KMS-11 (cell line): ENCODE results near the gene CEP83.

Source experiments
- H2AFZ ChIP-seq: fragments of 200-600 bp; sonication (generic); 2 replicates; pipeline ENCODE4 v1.6.1; 2016; ENCODE audit warnings: antibody characterized with exemption, mixed run types, low read depth
- H3K27ac ChIP-seq: fragments of 200-600 bp; sonication (generic); 2 replicates; pipeline ENCODE4 v1.6.1; 2016; ENCODE audit warnings: mild to moderate bottlenecking, mixed run types
- H3K27me3 ChIP-seq: fragments of 200-600 bp; sonication (generic); 2 replicates; pipeline ENCODE4 v1.6.1; 2017; ENCODE audit warnings: mild to moderate bottlenecking, low read depth, mixed run types, moderate library complexity; ENCODE audit not compliant: insufficient read depth
- H3K36me3 ChIP-seq: fragments of 200-600 bp; sonication (generic); 2 replicates; pipeline ENCODE4 v1.6.1; 2017; ENCODE audit warnings: mild to moderate bottlenecking, mixed run types; ENCODE audit not compliant: insufficient read depth
- H3K4me1 ChIP-seq: fragments of 200-600 bp; sonication (generic); 2 replicates; pipeline ENCODE4 v1.6.1; 2016; ENCODE audit warnings: mild to moderate bottlenecking, low read depth, mixed run types; ENCODE audit not compliant: poor library complexity, severe bottlenecking
- H3K4me2 ChIP-seq: fragments of 200-600 bp; sonication (generic); 2 replicates; pipeline ENCODE4 v1.7.0; 2016; ENCODE audit warnings: mild to moderate bottlenecking, mixed run types
- H3K4me3 ChIP-seq: fragments of 200-600 bp; sonication (generic); IDR thresholded peaks from 2 replicates; pipeline ENCODE4 v1.6.1; 2017; ENCODE audit warnings: low read depth, low read length, mixed read lengths; ENCODE audit not compliant: insufficient read depth
- H3K79me2 ChIP-seq: fragments of 200-600 bp; sonication (generic); 2 replicates; pipeline ENCODE4 v1.6.1; 2016; ENCODE audit warnings: low read depth, mixed run types; ENCODE audit not compliant: insufficient read depth
- H3K9ac ChIP-seq: fragments of 200-600 bp; sonication (generic); 2 replicates; pipeline ENCODE4 v1.6.1; 2016; ENCODE audit warnings: mild to moderate bottlenecking, mixed run types
- H4K20me1 ChIP-seq: fragments of 200-600 bp; sonication (generic); 2 replicates; pipeline ENCODE4 v1.6.1; 2016; ENCODE audit warnings: mild to moderate bottlenecking, mixed run types; ENCODE audit not compliant: insufficient read depth
- TF ChIP-seq, protein P1 (sequence below): fragments of 200-600 bp; sonication (generic); conservative IDR thresholded peaks from 2 replicates; pipeline ENCODE4 v1.6.1; 2017; ENCODE audit warnings: low read depth, mild to moderate bottlenecking, antibody characterized with exemption, low read length, moderate library complexity, mixed read lengths

CEP83 gene

DNA sequence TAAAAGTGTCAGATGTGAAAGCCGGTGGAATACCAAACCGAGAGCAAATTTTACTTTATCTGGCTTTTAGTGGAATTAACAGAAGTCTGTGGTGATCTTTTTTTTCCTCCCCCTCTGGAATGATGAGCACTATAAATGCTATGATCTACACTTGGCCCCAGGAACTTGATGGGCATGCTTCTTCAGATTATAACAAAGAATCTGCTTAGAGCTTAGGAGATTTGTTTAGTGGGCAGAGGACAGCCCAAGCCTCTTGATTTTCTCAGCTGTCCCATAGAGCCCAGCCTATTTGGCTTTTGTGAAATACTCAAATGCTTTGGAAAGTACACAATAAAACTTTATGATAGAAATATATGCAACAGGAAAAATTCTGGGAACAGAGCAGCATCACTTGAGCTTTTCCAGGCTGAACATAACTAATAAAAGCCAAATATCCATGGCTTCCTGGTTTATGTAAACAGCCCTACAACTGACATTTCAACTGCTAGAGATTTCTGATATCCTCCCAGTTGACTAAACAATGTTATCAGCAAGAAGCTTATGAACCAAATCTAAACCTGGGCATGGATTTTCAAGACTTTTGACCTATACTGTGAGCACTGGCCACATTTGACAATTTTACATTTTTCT lies 161.7 kb downstream of the CEP83 start:
- Histone ChIP-seq H3K36me3 (no peaks in the 10 kb centered on the region), H3K4me1 (no peaks in the 10 kb centered on the region), H3K27me3 (no peaks in the 10 kb centered on the region), H3K9ac (no peak overlapping the region), H3K27ac (no peak overlapping the region), H3K79me2 (no peaks in the 10 kb centered on the region), H2AFZ (no peak overlapping the region), H3K4me2 (no peak overlapping the region), H4K20me1 (no peaks in the 10 kb centered on the region), H3K4me3 (no peak overlapping the region)
- TF ChIP-seq, protein P1, sequence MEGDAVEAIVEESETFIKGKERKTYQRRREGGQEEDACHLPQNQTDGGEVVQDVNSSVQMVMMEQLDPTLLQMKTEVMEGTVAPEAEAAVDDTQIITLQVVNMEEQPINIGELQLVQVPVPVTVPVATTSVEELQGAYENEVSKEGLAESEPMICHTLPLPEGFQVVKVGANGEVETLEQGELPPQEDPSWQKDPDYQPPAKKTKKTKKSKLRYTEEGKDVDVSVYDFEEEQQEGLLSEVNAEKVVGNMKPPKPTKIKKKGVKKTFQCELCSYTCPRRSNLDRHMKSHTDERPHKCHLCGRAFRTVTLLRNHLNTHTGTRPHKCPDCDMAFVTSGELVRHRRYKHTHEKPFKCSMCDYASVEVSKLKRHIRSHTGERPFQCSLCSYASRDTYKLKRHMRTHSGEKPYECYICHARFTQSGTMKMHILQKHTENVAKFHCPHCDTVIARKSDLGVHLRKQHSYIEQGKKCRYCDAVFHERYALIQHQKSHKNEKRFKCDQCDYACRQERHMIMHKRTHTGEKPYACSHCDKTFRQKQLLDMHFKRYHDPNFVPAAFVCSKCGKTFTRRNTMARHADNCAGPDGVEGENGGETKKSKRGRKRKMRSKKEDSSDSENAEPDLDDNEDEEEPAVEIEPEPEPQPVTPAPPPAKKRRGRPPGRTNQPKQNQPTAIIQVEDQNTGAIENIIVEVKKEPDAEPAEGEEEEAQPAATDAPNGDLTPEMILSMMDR, result no peak

DNA sequence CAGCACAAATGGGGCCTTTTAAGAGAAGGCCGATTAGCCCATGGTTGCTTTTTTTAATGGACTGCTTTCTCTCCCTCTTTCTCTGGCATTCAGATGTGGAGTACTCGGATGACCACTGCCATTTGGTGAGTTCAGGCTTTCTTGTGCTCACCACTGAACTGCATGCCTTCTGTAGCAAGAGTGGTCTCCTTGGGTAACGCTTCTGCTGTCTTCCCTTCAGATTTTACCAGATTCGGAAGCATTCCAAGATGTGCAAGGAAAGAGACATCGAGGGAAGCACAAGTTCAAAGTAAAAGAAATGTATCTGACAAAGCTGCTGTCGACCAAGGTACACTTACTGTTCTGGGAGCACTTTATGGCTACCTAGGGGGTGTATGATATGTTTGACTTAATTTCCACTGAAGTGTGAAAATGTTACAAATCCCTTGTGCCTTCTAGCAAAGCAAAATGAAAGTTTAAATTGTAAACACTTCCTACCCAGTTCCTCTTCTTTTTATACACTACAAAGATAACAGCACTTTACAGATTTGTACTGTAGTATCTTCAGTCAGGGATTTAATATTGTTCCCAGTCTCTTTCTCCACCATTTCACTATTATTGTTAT lies 162.5 kb downstream of the CEP83 start:
- TF ChIP-seq, protein P1, result no peak
- no peaks in the 10 kb centered on the region for H3K4me1 ChIP-seq
- no peak overlapping the region for H3K4me2 ChIP-seq
- H3K27me3 ChIP-seq, result no peaks in the 10 kb centered on the region
- no peaks in the 10 kb centered on the region for H3K79me2 ChIP-seq
- H2AFZ ChIP-seq, result no peak overlapping the region
- no peaks in the 10 kb centered on the region for H4K20me1 ChIP-seq
- no peak overlapping the region for H3K27ac ChIP-seq
- H3K9ac ChIP-seq, result no peak overlapping the region
- H3K4me3 ChIP-seq, result no peak overlapping the region
- no peaks in the 10 kb centered on the region for H3K36me3 ChIP-seq

DNA sequence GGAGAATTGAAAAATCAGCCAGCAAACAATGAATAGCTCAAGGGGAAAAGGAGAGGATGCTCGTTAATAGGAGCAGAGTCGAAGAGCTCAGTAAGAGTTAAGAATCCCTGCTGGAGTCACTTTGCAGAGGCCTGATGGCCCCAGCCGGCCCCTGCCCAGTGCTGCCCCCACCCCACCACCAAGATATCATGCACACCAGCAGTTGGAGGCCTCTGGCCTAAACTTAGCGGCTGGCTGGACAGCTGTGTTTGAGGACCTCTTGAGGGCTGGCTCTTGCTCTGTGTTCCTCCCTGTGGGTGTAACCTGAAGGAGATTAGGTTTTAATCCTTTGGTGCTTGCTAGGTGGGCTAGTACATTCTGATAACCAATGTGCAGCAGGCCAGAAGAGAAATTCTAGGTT lies 169.3 kb downstream of the CEP83 start:
- Histone ChIP-seq H3K27ac (no peak overlapping the region), H3K4me2 (no peak overlapping the region), H4K20me1 (no peaks in the 10 kb centered on the region), H3K9ac (no peak overlapping the region), H2AFZ (no peak overlapping the region), H3K4me1 (no peaks in the 10 kb centered on the region), H3K36me3 (no peaks in the 10 kb centered on the region), H3K79me2 (no peaks in the 10 kb centered on the region), H3K4me3 (no peak overlapping the region), H3K27me3 (no peaks in the 10 kb centered on the region)
- TF ChIP-seq, protein P1, result no peak

DNA sequence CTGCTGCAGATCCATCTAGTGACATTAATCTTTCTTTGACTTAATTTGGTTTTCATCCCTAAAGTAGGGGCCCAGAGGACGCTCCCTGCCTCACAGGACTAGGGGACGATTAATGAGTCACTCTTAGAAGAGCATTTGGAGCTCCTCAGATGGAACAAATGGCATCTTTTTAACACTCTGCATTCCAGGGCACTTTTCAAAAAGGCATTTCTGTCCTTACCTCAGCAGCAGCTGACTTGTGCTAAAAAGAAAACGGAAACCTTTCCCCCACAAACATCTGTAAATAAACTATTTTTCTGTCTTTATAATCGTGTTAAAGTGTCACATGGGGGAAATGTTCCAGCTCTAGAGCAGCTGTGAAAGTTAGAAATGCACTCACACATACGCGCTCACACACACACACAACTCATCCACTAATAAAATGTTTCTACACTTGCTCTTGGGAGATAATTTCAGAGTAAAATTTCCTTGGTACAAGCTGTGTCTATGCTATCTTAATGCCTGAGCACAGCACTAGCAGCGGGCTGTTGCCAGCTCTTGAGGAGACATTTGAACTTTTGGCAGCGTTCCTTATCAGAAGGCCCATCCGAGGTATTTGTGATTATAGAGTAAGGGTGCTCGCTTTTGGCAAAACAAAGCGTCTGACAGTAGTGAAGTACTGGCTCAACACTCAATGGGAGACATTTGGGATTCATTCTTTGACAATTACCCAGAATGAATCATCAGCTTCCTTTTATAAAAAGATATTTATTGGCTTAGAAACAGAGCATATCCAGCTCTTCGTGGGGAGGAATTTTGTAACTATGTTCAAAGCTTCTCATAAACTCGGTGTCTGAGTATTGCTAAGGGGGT lies 170.0 kb downstream of the CEP83 start:
- Histone ChIP-seq H2AFZ (no peak overlapping the region), H3K27ac (no peak overlapping the region), H3K4me2 (no peak overlapping the region), H3K79me2 (no peaks in the 10 kb centered on the region), H3K4me3 (no peak overlapping the region), H3K36me3 (no peaks in the 10 kb centered on the region), H3K4me1 (no peaks in the 10 kb centered on the region), H3K27me3 (no peaks in the 10 kb centered on the region), H3K9ac (no peak overlapping the region), H4K20me1 (no peaks in the 10 kb centered on the region)
- TF ChIP-seq, protein P1, result no peak
